ENCODE data around the gene CAMK1. TPM values are rescaled to one million over a fixed set of nuclear protein-coding genes. Genes with fewer than 3 reads are reported as not detected.
A peak's percentile ranks its signal among the peaks of the same experiment; 100 is the strongest.

The CAMK1 gene
- total and polyA plus RNA-seq, 9 of the 15 experiments (the other 6 are each of a cell fraction or from before 2014, with no cell fraction given) = 0.23 to 10.7 (median 6.0) TPM

GRCh38 chr3:9731206-9732079, 38.3 kb downstream of the CAMK1 start, which contains the start of gene BRPF1 (continued):
- TF ChIP-seq GABPB2 (CRISPR knock-in tag; conservative IDR thresholded peaks at IDR 0.05) (0 out of 2 replicates have a peak, but pooled peaks have one; percentile 29), PREB (CRISPR knock-in tag; IDR thresholded peaks at IDR 0.05) (peak; percentile 70; the same call in 1 of the 2 replicates), TEAD4 (IDR thresholded peaks at IDR 0.05; ENCODE audit: low read length) (no peak), TEAD4 (CRISPR knock-in tag; IDR thresholded peaks at IDR 0.05; ENCODE audit: borderline replicate concordance) (no peak), ARID3B (CRISPR knock-in tag; IDR thresholded peaks at IDR 0.05; ENCODE audit: borderline replicate concordance) (no peak), RCOR1 (IDR thresholded peaks at IDR 0.05; ENCODE audit: borderline replicate concordance in 1 of 2, low read depth in 2 of 2, low read length in 2 of 2) (peak in 1 of 2 experiments; percentile 54; a peak in 1 of 4 replicates), CHCHD3 (CRISPR knock-in tag; IDR thresholded peaks at IDR 0.05) (no peak), SRSF7 (optimal IDR thresholded peaks at IDR 0.05; ENCODE audit: low read depth, low read length) (no peak), ZBTB7A (IDR thresholded peaks at IDR 0.05; ENCODE audit: borderline replicate concordance, control insufficient read depth, low read depth, low read length) (peak; percentile 60; the same call in 1 of the 2 replicates), CCNT2 (IDR thresholded peaks at IDR 0.05; ENCODE audit: borderline replicate concordance, extremely low read depth, insufficient read length, low read depth, low read length) (peak; percentile 64), FOXK2 (conservative IDR thresholded peaks at IDR 0.05 in 1 of 2, IDR thresholded peaks at IDR 0.05 in 1 of 2; ENCODE audit: low read depth in 2 of 2) (no peak), ZBTB8A (IDR thresholded peaks at IDR 0.05; ENCODE audit: partially characterized antibody) (no peak), BCOR (IDR thresholded peaks at IDR 0.05) (peak; percentile 79), ZNF398 (CRISPR knock-in tag; IDR thresholded peaks at IDR 0.05) (no peak), CSDE1 (IDR thresholded peaks at IDR 0.05) (no peak), GATAD2B (IDR thresholded peaks at IDR 0.05; ENCODE audit: borderline replicate concordance) (no peak), NFIC (IDR thresholded peaks at IDR 0.05) (peak; percentile 93), PHTF2 (CRISPR knock-in tag; IDR thresholded peaks at IDR 0.05) (no peak), CCAR2 (IDR thresholded peaks at IDR 0.05; ENCODE audit: low read depth, low read length) (no peak), TAF7 (tag; IDR thresholded peaks at IDR 0.05) (peak; percentile 43; the same call in 1 of the 2 replicates), SNAPC5 (CRISPR knock-in tag; IDR thresholded peaks at IDR 0.05) (no peak), ZNF75A (CRISPR knock-in tag; IDR thresholded peaks at IDR 0.05) (0 out of 2 replicates have a peak, but pooled peaks have one; percentile 49), PTBP1 (IDR thresholded peaks at IDR 0.05; ENCODE audit: low read depth, low read length) (no peak)
